K562 (cell line): ENCODE data around the gene COL15A1.

Experiments used
- CEBPG ChIP-seq, 3 experiments: fragments of 200-800 bp in 1 of 3; sonication (Bioruptor generic) in 1 of 3; sonication (generic) in 1 of 3; formaldehyde crosslinking in 1 of 3; IDR thresholded peaks in 2 of 3; conservative IDR thresholded peaks in 1 of 3; 2 replicates each; pipeline versions ENCODE4 v1.6.1 to v1.8.0; 2016 to 2022; ENCODE audit warnings: missing compliant biosample characterization in 2 of 3, missing genetic modification characterization in 2 of 3, mild to moderate bottlenecking in 1 of 3, missing genetic modification reagents in 1 of 3
- FOXJ3 ChIP-seq: sonication (generic); formaldehyde crosslinking; IDR thresholded peaks from 2 replicates; pipeline ENCODE4 v1.4.0; 2020; ENCODE audit warnings: mild to moderate bottlenecking, missing genetic modification reagents
- MAZ ChIP-seq, 2 experiments: fragments of 450-650 bp in 1 of 2; sonication (generic) in 1 of 2; formaldehyde crosslinking; IDR thresholded peaks in 1 of 2; conservative IDR thresholded peaks in 1 of 2; 2 replicates each; pipeline versions ENCODE4 v1.4.0 to v1.5.0; 2020; ENCODE audit warnings: mild to moderate bottlenecking in 1 of 2, missing genetic modification reagents in 1 of 2
- NR3C1 ChIP-seq: sonication (generic); formaldehyde crosslinking; IDR thresholded peaks from 2 replicates; pipeline ENCODE4 v1.8.1; 2022; ENCODE audit warnings: missing genetic modification reagents
- REST ChIP-seq, 2 experiments: fragments of 450-650 bp; formaldehyde crosslinking in 1 of 2; IDR thresholded peaks; 2 replicates each; pipeline versions ENCODE4 v1.4.0 to v1.6.1; 2014 to 2020; ENCODE audit warnings: mild to moderate bottlenecking in 2 of 2, borderline replicate concordance in 1 of 2, low read depth in 1 of 2
- RFX1 ChIP-seq: fragments of 450-650 bp; IDR thresholded peaks from 2 replicates; pipeline ENCODE4 v1.6.1; 2016; ENCODE audit warnings: mild to moderate bottlenecking, moderate library complexity
- UBTF ChIP-seq, 2 experiments: IDR thresholded peaks; 2 replicates each; pipeline ENCODE4 v1.6.1; 2012; ENCODE audit warnings: improper control_type of control experiment in 2 of 2, low read depth in 2 of 2, low read length in 2 of 2, borderline replicate concordance in 1 of 2
- ZNF274 ChIP-seq: IDR thresholded peaks from 2 replicates; pipeline ENCODE4 v1.6.1; 2011; ENCODE audit warnings: low read depth, mild to moderate bottlenecking, low read length, moderate library complexity, borderline replicate concordance
- ZZZ3 ChIP-seq: fragments of 450-650 bp; IDR thresholded peaks from 2 replicates; pipeline ENCODE4 v1.6.1; 2016; ENCODE audit warnings: antibody characterized with exemption, mild to moderate bottlenecking, moderate library complexity

GRCh38 chr9:99072040-99072394 is 128.3 kb downstream of the COL15A1 start:
- no peak for TF ChIP-seq ZNF274
- TF ChIP-seq UBTF (IDR thresholded peaks at IDR 0.05; ENCODE audit: borderline replicate concordance in 1 of 2, low read depth in 2 of 2, low read length in 2 of 2) = no peak
- no peak for TF ChIP-seq FOXJ3 (CRISPR knock-in tag)
- TF ChIP-seq MAZ (CRISPR knock-in tag; conservative IDR thresholded peaks at IDR 0.05 in 1 of 2, IDR thresholded peaks at IDR 0.05 in 1 of 2) = peak; percentile 20 to 22; a peak in 1 of 4 replicates
- TF ChIP-seq ZZZ3 = no peak
- no peak for TF ChIP-seq NR3C1 (CRISPR knock-in tag)
- TF ChIP-seq CEBPG (CRISPR knock-in tag; IDR thresholded peaks at IDR 0.05) = no peak
- no peak for TF ChIP-seq CEBPG (tag; conservative IDR thresholded peaks at IDR 0.05 in 1 of 2, IDR thresholded peaks at IDR 0.05 in 1 of 2)
- no peak for TF ChIP-seq REST (IDR thresholded peaks at IDR 0.05; ENCODE audit: borderline replicate concordance)
- TF ChIP-seq REST (CRISPR knock-in tag; IDR thresholded peaks at IDR 0.05; ENCODE audit: low read depth) = no peak
- TF ChIP-seq RFX1 = no peak
